SK-N-SH (cell line): ENCODE data around the gene SLC24A1. TPM values are rescaled to one million over a fixed set of nuclear protein-coding genes. Genes with fewer than 3 reads are reported as not detected.

Source experiments
- CTCF ChIA-PET: fragments of 300-600, 350-600 bp; formaldehyde crosslinking; extraction: SDS; loops from one replicate; lab custom pipeline; 2021; lab: Yijun Ruan, JAX
- POLR2A ChIA-PET: fragments of 350-600 bp; sonication (Branson Sonifier 250); formaldehyde crosslinking; extraction: SDS; loops from one replicate; lab custom pipeline; 2020; ENCODE audit warnings: antibody characterized with exemption, inconsistent platforms; lab: Yijun Ruan, JAX
- DNase-seq: peaks from one replicate; pipeline ENCODE4 v3.0.0; 2012
- H2AFZ ChIP-seq: fragments of 200-600 bp; sonication (generic); 2 replicates; pipeline ENCODE4 v1.8.1; 2016; ENCODE audit warnings: antibody characterized with exemption, mild to moderate bottlenecking, low read depth
- H3F3A ChIP-seq: fragments of 200-600 bp; sonication (generic); replicated peaks from 2 replicates; pipeline ENCODE3; 2016; ENCODE audit warnings: antibody characterized with exemption, mild to moderate bottlenecking; ENCODE audit not compliant: insufficient read depth
- H3K27ac ChIP-seq, 2 experiments: fragments of 200-500 bp in 1 of 2; fragments of 200-600 bp in 1 of 2; sonication (Bioruptor generic) in 1 of 2; sonication (generic), shearing (Covaris generic) in 1 of 2; 2 replicates each; pipeline versions ENCODE4 v1.5.1 to v1.6.1; 2014 to 2016; ENCODE audit warnings: low read depth in 2 of 2, inconsistent platforms in 1 of 2, low read length in 1 of 2, mild to moderate bottlenecking in 1 of 2, mixed read lengths in 1 of 2
- H3K27me3 ChIP-seq: fragments of 200-600 bp; sonication (generic), shearing (Covaris generic); 2 replicates; pipeline ENCODE4 v1.6.1; 2016; ENCODE audit warnings: mixed run types; ENCODE audit not compliant: insufficient read depth
- H3K36me3 ChIP-seq, 2 experiments: fragments of 200-500 bp in 1 of 2; fragments of 200-600 bp in 1 of 2; sonication (Bioruptor generic) in 1 of 2; sonication (generic) in 1 of 2; replicated peaks in 1 of 2; 2 replicates each; pipeline versions ENCODE3 to v1.5.1; 2014 to 2016; ENCODE audit warnings: low read length in 1 of 2, mild to moderate bottlenecking in 1 of 2; ENCODE audit not compliant: insufficient read depth in 2 of 2, control insufficient read depth in 1 of 2
- H3K4me1 ChIP-seq, 2 experiments: fragments of 200-500 bp in 1 of 2; fragments of 200-600 bp in 1 of 2; sonication (Bioruptor generic) in 1 of 2; sonication (generic), shearing (Covaris generic) in 1 of 2; 2 replicates each; pipeline versions ENCODE4 v1.5.1 to v1.6.1; 2014 to 2016; ENCODE audit warnings: low read depth in 1 of 2, low read length in 1 of 2, mixed run types in 1 of 2; ENCODE audit not compliant: insufficient read depth in 2 of 2, control insufficient read depth in 1 of 2
- H3K4me2 ChIP-seq: fragments of 200-600 bp; sonication (generic), shearing (Covaris generic); 2 replicates; pipeline ENCODE4 v1.6.1; 2017; ENCODE audit warnings: mixed run types
- H3K4me3 ChIP-seq, 2 experiments: fragments of 200-500 bp in 1 of 2; fragments of 200-600 bp in 1 of 2; sonication (Bioruptor generic) in 1 of 2; sonication (generic), shearing (Covaris generic) in 1 of 2; 2 replicates each; pipeline versions ENCODE4 v1.5.1 to v1.8.1; 2014 to 2016; ENCODE audit warnings: low read depth in 2 of 2, inconsistent platforms in 1 of 2, low read length in 1 of 2, mild to moderate bottlenecking in 1 of 2, mixed read lengths in 1 of 2, moderate library complexity in 1 of 2
- H3K79me2 ChIP-seq: fragments of 200-600 bp; sonication (generic); 2 replicates; pipeline ENCODE4 v1.8.1; 2017; ENCODE audit warnings: mild to moderate bottlenecking; ENCODE audit not compliant: insufficient read depth
- H3K9ac ChIP-seq: fragments of 200-600 bp; sonication (generic); 2 replicates; pipeline ENCODE4 v1.6.1; 2017; ENCODE audit warnings: mixed run types
- H3K9me2 ChIP-seq: fragments of 200-600 bp; sonication (generic); 2 replicates; pipeline ENCODE4 v1.6.1; 2017; ENCODE audit warnings: mixed run types
- H3K9me3 ChIP-seq: fragments of 200-600 bp; sonication (generic); 2 replicates; pipeline ENCODE4 v1.6.1; 2017; ENCODE audit warnings: mixed run types, mild to moderate bottlenecking, moderate library complexity
- H4K20me1 ChIP-seq: fragments of 200-600 bp; sonication (generic); 2 replicates; pipeline ENCODE4 v1.6.1; 2017; ENCODE audit warnings: mild to moderate bottlenecking, mixed run types; ENCODE audit not compliant: insufficient read depth
- FOSL2 ChIP-seq: IDR thresholded peaks from 2 replicates; pipeline ENCODE4 v1.4.0; 2012; ENCODE audit warnings: low read depth, mild to moderate bottlenecking, moderate library complexity, borderline replicate concordance
- FOXJ3 ChIP-seq: sonication (generic); formaldehyde crosslinking; IDR thresholded peaks from 2 replicates; pipeline ENCODE4 v1.5.1; 2020; ENCODE audit warnings: mild to moderate bottlenecking, missing genetic modification reagents
- GATA2 ChIP-seq: sonication (generic); formaldehyde crosslinking; IDR thresholded peaks from 2 replicates; pipeline ENCODE4 v1.5.0; 2020; ENCODE audit warnings: mild to moderate bottlenecking, missing genetic modification reagents
- MEF2A ChIP-seq: IDR thresholded peaks from 2 replicates; pipeline ENCODE4 v1.4.0; 2012; ENCODE audit warnings: low read depth, borderline replicate concordance
- RAD21 ChIP-seq: IDR thresholded peaks from 2 replicates; pipeline ENCODE4 v1.6.1; 2012; ENCODE audit warnings: mild to moderate bottlenecking, low read length
- RCOR1 ChIP-seq: fragments of 150-350 bp; IDR thresholded peaks from 2 replicates; pipeline ENCODE4 v1.6.1; 2017; ENCODE audit warnings: antibody characterized with exemption, low read length
- RFX5 ChIP-seq: IDR thresholded peaks from 2 replicates; pipeline ENCODE4 v1.6.1; 2012; ENCODE audit warnings: mild to moderate bottlenecking, improper control_type of control experiment, low read length
- RXRA ChIP-seq: IDR thresholded peaks from 2 replicates; pipeline ENCODE4 v1.4.0; 2012; ENCODE audit warnings: low read depth, mild to moderate bottlenecking, borderline replicate concordance
- TCF12 ChIP-seq: IDR thresholded peaks from 2 replicates; pipeline ENCODE4 v1.4.0; 2012
- TEAD4 ChIP-seq: IDR thresholded peaks from 2 replicates; pipeline ENCODE4 v1.4.0; 2012; ENCODE audit warnings: mild to moderate bottlenecking, borderline replicate concordance; ENCODE audit not compliant: insufficient read depth
- YY1 ChIP-seq: IDR thresholded peaks from 2 replicates; pipeline ENCODE4 v1.4.0; 2012; ENCODE audit warnings: low read depth, mild to moderate bottlenecking
- WGBS: methylation state at CpG from one replicate; pipeline ENCODE4 v1.1.6; 2017; ENCODE audit warnings: low lambda C conversion rate; 5-methylcytosine and 5-hydroxymethylcytosine counted together
- polyA plus RNA-seq, 3 experiments: library from polyadenylated mRNA; depleted of rRNA; stranded (reverse); fragments of >200 nt; gene quantifications; 2 replicates each; pipeline ENCODE4 v1.2.3, GENCODE V29; 2012
- TF ChIP-seq, protein P1 (sequence below): fragments of 200-600 bp; sonication (generic); IDR thresholded peaks from 2 replicates; pipeline ENCODE4 v1.6.1; 2017; ENCODE audit warnings: antibody characterized with exemption, mild to moderate bottlenecking, moderate library complexity
- TF ChIP-seq, protein P2 (sequence below): fragments of 150-350 bp; IDR thresholded peaks from 2 replicates; pipeline ENCODE4 v1.6.1; 2016; ENCODE audit warnings: mild to moderate bottlenecking, low read depth, low read length
- TF ChIP-seq, protein P3 (sequence below): fragments of 150-350 bp; IDR thresholded peaks from 2 replicates; pipeline ENCODE4 v1.6.1; 2017; ENCODE audit warnings: antibody characterized with exemption, low read length, low read depth, borderline replicate concordance

Gene SLC24A1
- 7.7 and 8.7 TPM in 2 replicates for polyA plus RNA-seq (2012; rRNA removed)
- polyA plus RNA-seq (2012; cell fraction: cytosol; rRNA removed): 7.4 and 7.9 TPM in 2 replicates
- 6.3 and 9.0 TPM in 2 replicates for polyA plus RNA-seq (2012; cell fraction: nucleus; rRNA removed)

DNA sequence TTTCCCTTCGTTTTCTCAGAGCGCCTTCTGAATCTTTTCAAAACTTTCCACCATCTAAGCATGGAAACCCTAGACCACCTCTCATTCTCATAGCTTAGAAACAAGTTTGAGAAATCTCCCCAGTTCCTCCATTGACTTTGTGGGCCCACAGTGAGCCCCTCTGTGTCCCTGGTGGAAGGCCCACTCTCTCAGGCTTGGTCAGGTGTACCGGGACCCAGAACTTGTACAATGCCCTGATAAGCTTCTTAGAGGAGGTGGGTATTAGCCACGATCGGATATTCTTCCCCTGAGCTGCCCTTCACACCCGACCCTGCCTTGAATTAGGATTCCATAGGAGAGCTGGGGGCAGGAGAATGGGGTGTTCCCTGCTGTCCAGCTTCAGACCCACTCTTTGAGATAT lies at the start of gene SLC24A1:
TSS of gene SLC24A1 (plus strand) at position 301 of the 400 bp plus-strand sequence. CDS start 2,143 bp downstream, outside the sequence.
- no peaks in the 10 kb centered on the region for H3K9me2 ChIP-seq
- no peaks in the 10 kb centered on the region for H3K27me3 ChIP-seq
- no peak within 1 kb of the TSS for H3K4me2 ChIP-seq
- H3K27ac ChIP-seq: no peak within 1 kb of the TSS
- 85% methylated on average over 6 of the region's 6 CpGs for WGBS
- H3K79me2 ChIP-seq: no peaks in the 10 kb centered on the region
- no peak within 1 kb of the TSS for H3K9ac ChIP-seq
- no peak within 1 kb of the TSS for H2AFZ ChIP-seq
- H3K9me3 ChIP-seq: no peaks in the 10 kb centered on the region
- H3K4me1 ChIP-seq: peaks cover 0 to 4% of the 10 kb centered on the region in 2 experiments; a peak in 2 of 4 replicates
- no peaks in the 10 kb centered on the region for H3F3A ChIP-seq
- ChIA-PET POLR2A (interaction anchor here (1.0 kb wide), 1 partner anchor 10 kb away, joined by 3 read pairs; the partner anchor contains the start of gene INTS14), CTCF (interaction anchor here (0.7 to 3.5 kb wide), 5 partner anchors 10 to 234 kb away, joined by 3 to 19 read pairs (median 4); partner anchors contain the start of gene INTS14)
- H3K36me3 ChIP-seq: peaks cover 0 to 12% of the 10 kb centered on the region in 2 experiments
- DNase-seq: no peak
- H3K4me3 ChIP-seq: no peak within 1 kb of the TSS
- H4K20me1 ChIP-seq: no peaks in the 10 kb centered on the region
- TF ChIP-seq RAD21: no peak
- TF ChIP-seq, protein P1, sequence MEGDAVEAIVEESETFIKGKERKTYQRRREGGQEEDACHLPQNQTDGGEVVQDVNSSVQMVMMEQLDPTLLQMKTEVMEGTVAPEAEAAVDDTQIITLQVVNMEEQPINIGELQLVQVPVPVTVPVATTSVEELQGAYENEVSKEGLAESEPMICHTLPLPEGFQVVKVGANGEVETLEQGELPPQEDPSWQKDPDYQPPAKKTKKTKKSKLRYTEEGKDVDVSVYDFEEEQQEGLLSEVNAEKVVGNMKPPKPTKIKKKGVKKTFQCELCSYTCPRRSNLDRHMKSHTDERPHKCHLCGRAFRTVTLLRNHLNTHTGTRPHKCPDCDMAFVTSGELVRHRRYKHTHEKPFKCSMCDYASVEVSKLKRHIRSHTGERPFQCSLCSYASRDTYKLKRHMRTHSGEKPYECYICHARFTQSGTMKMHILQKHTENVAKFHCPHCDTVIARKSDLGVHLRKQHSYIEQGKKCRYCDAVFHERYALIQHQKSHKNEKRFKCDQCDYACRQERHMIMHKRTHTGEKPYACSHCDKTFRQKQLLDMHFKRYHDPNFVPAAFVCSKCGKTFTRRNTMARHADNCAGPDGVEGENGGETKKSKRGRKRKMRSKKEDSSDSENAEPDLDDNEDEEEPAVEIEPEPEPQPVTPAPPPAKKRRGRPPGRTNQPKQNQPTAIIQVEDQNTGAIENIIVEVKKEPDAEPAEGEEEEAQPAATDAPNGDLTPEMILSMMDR: no peak
- TF ChIP-seq, protein P2, sequence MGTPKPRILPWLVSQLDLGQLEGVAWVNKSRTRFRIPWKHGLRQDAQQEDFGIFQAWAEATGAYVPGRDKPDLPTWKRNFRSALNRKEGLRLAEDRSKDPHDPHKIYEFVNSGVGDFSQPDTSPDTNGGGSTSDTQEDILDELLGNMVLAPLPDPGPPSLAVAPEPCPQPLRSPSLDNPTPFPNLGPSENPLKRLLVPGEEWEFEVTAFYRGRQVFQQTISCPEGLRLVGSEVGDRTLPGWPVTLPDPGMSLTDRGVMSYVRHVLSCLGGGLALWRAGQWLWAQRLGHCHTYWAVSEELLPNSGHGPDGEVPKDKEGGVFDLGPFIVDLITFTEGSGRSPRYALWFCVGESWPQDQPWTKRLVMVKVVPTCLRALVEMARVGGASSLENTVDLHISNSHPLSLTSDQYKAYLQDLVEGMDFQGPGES: no peak
- TF ChIP-seq, protein P3, sequence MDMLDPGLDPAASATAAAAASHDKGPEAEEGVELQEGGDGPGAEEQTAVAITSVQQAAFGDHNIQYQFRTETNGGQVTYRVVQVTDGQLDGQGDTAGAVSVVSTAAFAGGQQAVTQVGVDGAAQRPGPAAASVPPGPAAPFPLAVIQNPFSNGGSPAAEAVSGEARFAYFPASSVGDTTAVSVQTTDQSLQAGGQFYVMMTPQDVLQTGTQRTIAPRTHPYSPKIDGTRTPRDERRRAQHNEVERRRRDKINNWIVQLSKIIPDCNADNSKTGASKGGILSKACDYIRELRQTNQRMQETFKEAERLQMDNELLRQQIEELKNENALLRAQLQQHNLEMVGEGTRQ: no peak
- no peak for TF ChIP-seq TEAD4

DNA sequence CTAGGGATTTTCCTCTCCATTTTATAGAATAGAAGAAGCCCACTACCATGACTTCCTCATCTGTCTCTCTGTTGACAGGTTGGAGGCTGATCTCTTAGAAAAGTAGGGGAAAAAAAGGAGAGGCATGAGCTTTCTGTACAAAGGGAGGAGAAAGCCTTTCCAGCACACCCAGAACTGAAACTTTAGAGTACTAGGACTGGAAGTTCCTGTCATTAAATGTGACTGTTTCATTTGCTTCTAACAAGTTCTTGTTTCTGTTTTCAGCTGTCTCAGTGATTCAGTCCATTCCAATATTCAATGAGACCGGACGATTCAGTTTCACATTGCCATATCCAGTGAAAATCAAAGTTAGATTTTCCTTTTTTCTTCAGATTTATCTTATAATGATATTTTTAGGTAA lies 49.8 kb upstream of the SLC24A1 start:
- no peak for TF ChIP-seq TEAD4
- TF ChIP-seq, protein P1: no peak
- no peak for TF ChIP-seq RFX5
- TF ChIP-seq, protein P2: no peak
- TF ChIP-seq RAD21: no peak
- TF ChIP-seq FOSL2: no peak
- no peak for TF ChIP-seq TCF12
- TF ChIP-seq GATA2: no peak
- no peak for TF ChIP-seq RXRA
- TF ChIP-seq RCOR1: no peak
- no peak for TF ChIP-seq MEF2A
- no peak for TF ChIP-seq YY1
- TF ChIP-seq FOXJ3: no peak
- Histone ChIP-seq H2AFZ (no peak overlapping the region), H3K9ac (no peak overlapping the region), H3K4me1 (peaks cover 0 to 11% of the 10 kb centered on the region in 2 experiments; a peak in 2 of 4 replicates), H3K79me2 (no peaks in the 10 kb centered on the region), H3K9me2 (no peaks in the 10 kb centered on the region), H3K27me3 (no peaks in the 10 kb centered on the region), H3K27ac (no peak overlapping the region), H3K9me3 (no peaks in the 10 kb centered on the region), H3F3A (peaks cover 33% of the 10 kb centered on the region), H3K4me2 (no peak overlapping the region), H3K4me3 (no peak overlapping the region), H3K36me3 (peaks cover 53 to 55% of the 10 kb centered on the region in 2 experiments), H4K20me1 (no peaks in the 10 kb centered on the region)
- 91% methylated on average over 2 of the region's 2 CpGs for WGBS
- DNase-seq: no peak
- ChIA-PET POLR2A (no interaction called here), CTCF (interaction anchor here (1.0 kb wide), 1 partner anchor 12 kb away, joined by 4 read pairs; no protein-coding TSS in a partner anchor)
